ENCODE data around the gene DOCK1.

The DOCK1 gene

DNA sequence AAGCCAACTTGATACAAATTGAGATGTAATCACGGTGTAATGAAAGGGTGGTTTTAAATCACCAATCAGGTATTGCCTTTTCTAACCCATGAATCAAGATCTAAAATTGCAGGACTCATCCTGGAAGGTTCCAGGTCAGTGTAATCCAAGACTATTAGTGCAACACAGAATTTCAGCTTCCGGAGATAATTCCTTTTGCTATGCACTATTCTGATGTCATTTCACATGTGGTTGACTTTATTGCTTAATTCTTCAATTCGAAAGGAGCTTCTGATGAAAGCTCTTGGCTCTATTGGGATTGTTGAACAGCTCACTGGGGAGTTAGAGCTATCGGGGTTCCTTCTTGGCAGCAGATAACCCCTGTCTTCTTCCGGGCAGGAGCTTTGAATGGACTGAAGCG lies 438.6 kb downstream of the DOCK1 start:
- Histone ChIP-seq H3K27ac (ENCODE audit: low read depth, low read length) (no peak overlapping the region), H3K9me3 (ENCODE audit: insufficient read depth, low read depth, low read length) (no peaks in the 10 kb centered on the region), H3K4me1 (ENCODE audit: insufficient read depth, low read length) (peaks cover 10% of the 10 kb centered on the region), H3K27me3 (ENCODE audit: insufficient read depth, low read length) (no peaks in the 10 kb centered on the region), H3K4me3 (ENCODE audit: low read length) (no peak overlapping the region), H3K9ac (ENCODE audit: low read depth, low read length) (no peak overlapping the region), H3K36me3 (ENCODE audit: insufficient read depth, low read length) (no peaks in the 10 kb centered on the region; the same call in 1 of the 2 replicates)
- 70% methylated on average over 5 of the region's 6 CpGs for WGBS

GRCh38 chr10:127344346-127344745 lies 439.1 kb downstream of the DOCK1 start:
- Histone ChIP-seq H3K4me3 (ENCODE audit: low read length) (no peak overlapping the region), H3K9me3 (ENCODE audit: insufficient read depth, low read depth, low read length) (no peaks in the 10 kb centered on the region), H3K9ac (ENCODE audit: low read depth, low read length) (no peak overlapping the region), H3K36me3 (ENCODE audit: insufficient read depth, low read length) (no peaks in the 10 kb centered on the region; the same call in 1 of the 2 replicates), H3K27me3 (ENCODE audit: insufficient read depth, low read length) (no peaks in the 10 kb centered on the region), H3K27ac (ENCODE audit: low read depth, low read length) (no peak overlapping the region), H3K4me1 (ENCODE audit: insufficient read depth, low read length) (peaks cover 5% of the 10 kb centered on the region)
- 94% methylated on average over 6 of the region's 6 CpGs for WGBS

- no peaks in the 10 kb centered on the region for H3K27me3 ChIP-seq (ENCODE audit: insufficient read depth, low read length)
- 89% methylated on average over 17 of the region's 17 CpGs for WGBS
- no peaks in the 10 kb centered on the region for H3K9me3 ChIP-seq (ENCODE audit: insufficient read depth, low read depth, low read length)
These were observed 440.2 kb downstream of the DOCK1 start for GRCh38 chr10:127345231-127345965.

GRCh38 chr10:127346604-127347003 lies 441.4 kb downstream of the DOCK1 start:
- H3K4me3 ChIP-seq (ENCODE audit: low read length): no peak overlapping the region
- 91% methylated on average over 11 of the region's 11 CpGs for WGBS

More at GRCh38 chr10:127345231-127345965, 440.2 kb downstream of the DOCK1 start:
- H3K4me3 ChIP-seq (ENCODE audit: low read length): no peak overlapping the region
- H3K4me1 ChIP-seq (ENCODE audit: insufficient read depth, low read length): peaks cover 5% of the 10 kb centered on the region
- H3K36me3 ChIP-seq (ENCODE audit: insufficient read depth, low read length): no peaks in the 10 kb centered on the region; the same call in 1 of the 2 replicates
- H3K27ac ChIP-seq (ENCODE audit: low read depth, low read length): 0 out of 2 replicates have a peak overlapping the region, but pooled peaks have one; percentile 10
- no peak overlapping the region for H3K9ac ChIP-seq (ENCODE audit: low read depth, low read length)

GRCh38 chr10:127347202-127347959 lies 442.2 kb downstream of the DOCK1 start:
- WGBS: 94% methylated on average over 23 of the region's 23 CpGs
- H3K9ac ChIP-seq (ENCODE audit: low read depth, low read length): no peak overlapping the region
- H3K9me3 ChIP-seq (ENCODE audit: insufficient read depth, low read depth, low read length): no peaks in the 10 kb centered on the region
- no peak overlapping the region for H3K4me3 ChIP-seq (ENCODE audit: low read length)
- no peaks in the 10 kb centered on the region for H3K27me3 ChIP-seq (ENCODE audit: insufficient read depth, low read length)
- H3K36me3 ChIP-seq (ENCODE audit: insufficient read depth, low read length): no peaks in the 10 kb centered on the region; the same call in 1 of the 2 replicates
- no peaks in the 10 kb centered on the region for H3K4me1 ChIP-seq (ENCODE audit: insufficient read depth, low read length)
- H3K27ac ChIP-seq (ENCODE audit: low read depth, low read length): no peak overlapping the region

More at GRCh38 chr10:127346604-127347003, 441.4 kb downstream of the DOCK1 start:
- H3K27ac ChIP-seq (ENCODE audit: low read depth, low read length): no peak overlapping the region; the same call in 1 of the 2 replicates
- H3K36me3 ChIP-seq (ENCODE audit: insufficient read depth, low read length): no peaks in the 10 kb centered on the region; the same call in 1 of the 2 replicates
- no peak overlapping the region for H3K9ac ChIP-seq (ENCODE audit: low read depth, low read length)
- no peaks in the 10 kb centered on the region for H3K27me3 ChIP-seq (ENCODE audit: insufficient read depth, low read length)
- H3K9me3 ChIP-seq (ENCODE audit: insufficient read depth, low read depth, low read length): no peaks in the 10 kb centered on the region
- peaks cover 5% of the 10 kb centered on the region for H3K4me1 ChIP-seq (ENCODE audit: insufficient read depth, low read length)

DNA sequence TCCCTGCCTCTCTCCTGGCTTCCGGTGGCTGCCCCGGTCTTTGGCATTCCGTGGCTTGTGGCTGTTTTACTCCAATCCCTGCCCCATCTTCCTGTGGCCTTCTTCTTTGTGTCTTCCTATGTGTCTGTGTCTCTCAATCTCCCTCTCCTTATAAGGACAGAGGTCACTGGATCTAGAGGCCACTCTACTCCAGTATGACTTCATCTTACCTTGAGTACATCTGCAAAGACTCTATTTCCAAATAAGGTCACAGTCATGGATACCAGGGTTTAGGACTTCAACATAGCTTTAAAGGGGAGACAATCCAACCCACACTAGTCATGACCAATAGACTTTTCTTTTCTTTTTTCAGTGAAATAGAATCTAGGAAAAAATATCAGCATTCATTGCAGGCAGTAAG lies 444.5 kb downstream of the DOCK1 start:
- no peak overlapping the region for H3K9ac ChIP-seq (ENCODE audit: low read depth, low read length)
- 90% methylated on average over 3 of the region's 3 CpGs for WGBS
- H3K36me3 ChIP-seq (ENCODE audit: insufficient read depth, low read length): no peaks in the 10 kb centered on the region; the same call in 1 of the 2 replicates
- H3K4me1 ChIP-seq (ENCODE audit: insufficient read depth, low read length): no peaks in the 10 kb centered on the region
- H3K9me3 ChIP-seq (ENCODE audit: insufficient read depth, low read depth, low read length): no peaks in the 10 kb centered on the region
- H3K27ac ChIP-seq (ENCODE audit: low read depth, low read length): no peak overlapping the region; the same call in 1 of the 2 replicates
- H3K27me3 ChIP-seq (ENCODE audit: insufficient read depth, low read length): no peaks in the 10 kb centered on the region
- H3K4me3 ChIP-seq (ENCODE audit: low read length): no peak overlapping the region

DNA sequence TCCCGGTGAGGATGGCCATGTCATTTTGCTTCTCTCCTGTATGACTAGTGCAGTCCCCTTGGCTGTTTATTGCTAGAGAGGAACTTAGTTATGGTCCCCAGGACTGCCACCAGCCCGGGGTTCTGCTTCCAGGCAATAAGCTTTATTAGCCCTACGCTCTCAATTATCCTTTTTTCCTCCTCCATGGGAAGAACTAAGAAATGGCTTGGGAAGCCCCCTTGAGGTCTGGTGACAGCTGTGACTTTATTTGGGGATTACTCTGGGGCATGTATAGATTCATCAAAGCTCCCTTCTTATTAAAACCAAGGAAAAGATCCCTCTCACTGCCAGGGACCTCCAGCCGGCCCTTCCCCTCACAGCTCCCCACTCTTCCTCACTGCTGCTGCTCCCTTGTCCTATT lies 446.3 kb downstream of the DOCK1 start:
- Histone ChIP-seq H3K4me3 (ENCODE audit: low read length) (no peak overlapping the region), H3K9me3 (ENCODE audit: insufficient read depth, low read depth, low read length) (no peaks in the 10 kb centered on the region), H3K4me1 (ENCODE audit: insufficient read depth, low read length) (no peaks in the 10 kb centered on the region), H3K27ac (ENCODE audit: low read depth, low read length) (no peak overlapping the region), H3K36me3 (ENCODE audit: insufficient read depth, low read length) (no peaks in the 10 kb centered on the region), H3K27me3 (ENCODE audit: insufficient read depth, low read length) (no peaks in the 10 kb centered on the region), H3K9ac (ENCODE audit: low read depth, low read length) (no peak overlapping the region)
- WGBS: 95% methylated on average over 4 of the region's 4 CpGs

GRCh38 chr10:127353544-127353943 lies 448.3 kb downstream of the DOCK1 start:
- Histone ChIP-seq H3K9ac (ENCODE audit: low read depth, low read length) (no peak overlapping the region), H3K4me3 (ENCODE audit: low read length) (no peak overlapping the region), H3K36me3 (ENCODE audit: insufficient read depth, low read length) (no peaks in the 10 kb centered on the region), H3K4me1 (ENCODE audit: insufficient read depth, low read length) (no peaks in the 10 kb centered on the region), H3K27me3 (ENCODE audit: insufficient read depth, low read length) (no peaks in the 10 kb centered on the region), H3K27ac (ENCODE audit: low read depth, low read length) (no peak overlapping the region), H3K9me3 (ENCODE audit: insufficient read depth, low read depth, low read length) (no peaks in the 10 kb centered on the region)
- WGBS: 95% methylated on average over 13 of the region's 13 CpGs

GRCh38 chr10:127354255-127354654 lies 449.0 kb downstream of the DOCK1 start:
- Histone ChIP-seq H3K4me3 (ENCODE audit: low read length) (no peak overlapping the region), H3K9ac (ENCODE audit: low read depth, low read length) (no peak overlapping the region), H3K36me3 (ENCODE audit: insufficient read depth, low read length) (no peaks in the 10 kb centered on the region), H3K9me3 (ENCODE audit: insufficient read depth, low read depth, low read length) (no peaks in the 10 kb centered on the region), H3K27me3 (ENCODE audit: insufficient read depth, low read length) (no peaks in the 10 kb centered on the region), H3K4me1 (ENCODE audit: insufficient read depth, low read length) (no peaks in the 10 kb centered on the region), H3K27ac (ENCODE audit: low read depth, low read length) (no peak overlapping the region)
- 89% methylated on average over 6 of the region's 7 CpGs for WGBS

DNA sequence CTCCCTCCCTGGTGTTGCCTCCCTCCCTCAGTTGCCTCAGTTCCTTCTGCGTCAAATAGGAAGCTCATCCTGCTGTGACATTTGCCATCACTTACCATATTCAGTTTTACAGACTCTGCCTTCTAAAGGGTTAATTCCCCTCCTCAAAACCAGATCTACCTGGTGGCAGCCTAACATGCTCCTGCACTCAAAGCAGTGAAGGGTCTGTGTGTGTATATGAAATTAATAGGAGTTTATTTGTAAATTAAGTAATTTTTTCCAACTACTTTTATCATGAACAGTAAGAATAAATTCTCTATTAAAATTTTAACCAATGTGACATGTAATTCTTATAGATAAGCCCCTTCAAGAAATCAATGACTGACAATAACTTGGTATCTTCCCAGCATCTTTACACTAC lies 449.8 kb downstream of the DOCK1 start:
- Histone ChIP-seq H3K4me1 (ENCODE audit: insufficient read depth, low read length) (no peaks in the 10 kb centered on the region), H3K27me3 (ENCODE audit: insufficient read depth, low read length) (no peaks in the 10 kb centered on the region), H3K4me3 (ENCODE audit: low read length) (no peak overlapping the region), H3K9me3 (ENCODE audit: insufficient read depth, low read depth, low read length) (no peaks in the 10 kb centered on the region), H3K36me3 (ENCODE audit: insufficient read depth, low read length) (no peaks in the 10 kb centered on the region), H3K27ac (ENCODE audit: low read depth, low read length) (no peak overlapping the region), H3K9ac (ENCODE audit: low read depth, low read length) (no peak overlapping the region)
- WGBS: 92% methylated on average over 1 of the region's 1 CpG

GRCh38 chr10:127356360-127356759 lies 451.1 kb downstream of the DOCK1 start:
- no peaks in the 10 kb centered on the region for H3K4me1 ChIP-seq (ENCODE audit: insufficient read depth, low read length)
- H3K27ac ChIP-seq (ENCODE audit: low read depth, low read length): no peak overlapping the region
- whole genome bisulfite sequencing: 92% methylated on average over 6 of the region's 6 CpGs
- H3K4me3 ChIP-seq (ENCODE audit: low read length): no peak overlapping the region
- 0 out of 2 replicates have a peak, but pooled peaks cover 2% of the 10 kb centered on the region for H3K36me3 ChIP-seq (ENCODE audit: insufficient read depth, low read length)
- H3K27me3 ChIP-seq (ENCODE audit: insufficient read depth, low read length): no peaks in the 10 kb centered on the region
- H3K9me3 ChIP-seq (ENCODE audit: insufficient read depth, low read depth, low read length): no peaks in the 10 kb centered on the region
- no peak overlapping the region for H3K9ac ChIP-seq (ENCODE audit: low read depth, low read length)
